ENCODE measurements around the gene TKFC. TPM values are rescaled to one million over a fixed set of nuclear protein-coding genes. Genes with fewer than 3 reads are reported as not detected.
"Not testable (repeated sequence)": the region's sequence is repeated elsewhere in the genome, so short reads cannot be mapped to it uniquely, and the experiment has no call there.

Gene TKFC
- total RNA-seq, 1 donor from 2014 or later: 21.9 TPM

DNA sequence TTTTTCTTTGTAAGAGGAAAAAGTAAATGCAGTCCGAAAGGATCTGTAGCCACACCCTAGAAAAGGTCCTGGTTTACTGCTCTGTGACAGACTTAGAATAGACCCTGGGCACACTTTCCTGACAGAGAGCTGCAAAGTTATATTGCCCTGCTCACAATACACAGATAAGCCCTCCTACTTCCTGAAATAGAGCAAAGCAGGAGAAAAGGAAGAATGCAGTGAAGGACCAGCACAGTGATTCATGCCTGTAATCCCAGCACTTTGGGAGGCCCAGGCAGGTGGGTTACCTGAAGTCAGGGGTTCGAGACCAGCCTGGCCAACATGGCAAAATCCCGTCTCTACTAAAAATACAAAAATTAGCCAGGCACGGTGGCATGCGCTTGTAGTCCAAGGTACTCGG, 26.5 kb downstream of the TKFC start:
- intact Hi-C loops (cut with DNase I): no loop called here
- no peak for DNase-seq (ENCODE audit: low spot score)

GRCh38 chr11:61361237-61361740, 28.3 kb downstream of the TKFC start:
- no peak for DNase-seq (ENCODE audit: low spot score)
- intact Hi-C loops (cut with DNase I): no loop called here

DNA sequence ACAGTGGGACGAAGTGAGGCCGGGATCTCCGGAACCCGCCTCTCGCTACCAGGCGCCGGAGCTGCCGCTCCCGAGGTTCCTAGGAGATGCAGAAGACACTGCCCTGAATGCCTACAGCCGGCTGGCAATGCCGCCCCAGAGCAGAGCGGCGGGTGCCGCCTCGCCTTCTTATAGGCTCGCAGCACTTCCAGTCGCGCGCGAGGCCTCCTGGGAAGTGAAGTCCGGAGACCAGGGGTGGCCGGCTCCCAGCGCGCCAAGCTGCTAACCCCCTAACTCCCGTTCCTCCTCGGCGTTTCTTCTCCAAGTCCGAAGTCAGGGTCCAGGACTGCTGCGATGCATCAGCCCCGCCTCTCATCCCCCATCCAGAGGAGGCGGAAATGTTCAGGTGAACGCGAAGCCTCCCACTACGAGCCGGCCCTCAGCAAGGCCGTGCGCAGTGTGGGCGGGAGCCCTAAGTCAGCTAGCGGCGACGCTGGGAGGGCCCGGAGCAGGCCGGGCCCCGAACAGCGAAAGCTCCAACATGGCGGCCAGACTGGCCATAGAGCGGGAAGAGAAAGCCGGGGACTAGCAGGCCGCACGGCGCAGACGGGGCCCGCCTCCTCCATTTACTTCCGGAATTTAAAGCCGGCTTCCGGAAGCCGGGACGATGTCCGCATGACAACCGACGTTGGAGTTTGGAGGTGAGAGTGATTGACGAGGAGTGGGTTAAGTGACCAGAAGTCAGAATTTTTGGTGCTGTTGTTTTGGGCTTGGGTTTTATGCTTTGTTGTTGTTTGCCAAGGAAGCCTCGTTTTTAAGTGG, 28.9 kb downstream of the TKFC start, which contains the start of the genes CYB561A3 and TMEM138:
CYB561A3 (minus strand) TSS at position 142 of the 801 bp plus-strand sequence. CDS start 5,169 bp downstream, outside the sequence.
TMEM138 (plus strand) TSS at position 634 of the 801 bp plus-strand sequence. CDS start 2,017 bp downstream, outside the sequence.
- peak; percentile 96 for DNase-seq (ENCODE audit: low spot score)
- intact Hi-C loops (cut with DNase I): loop anchor here (1.0 kb wide), 1 partner anchor 29 kb away; the partner anchor contains the start of genes DDB1 and TKFC

DNA sequence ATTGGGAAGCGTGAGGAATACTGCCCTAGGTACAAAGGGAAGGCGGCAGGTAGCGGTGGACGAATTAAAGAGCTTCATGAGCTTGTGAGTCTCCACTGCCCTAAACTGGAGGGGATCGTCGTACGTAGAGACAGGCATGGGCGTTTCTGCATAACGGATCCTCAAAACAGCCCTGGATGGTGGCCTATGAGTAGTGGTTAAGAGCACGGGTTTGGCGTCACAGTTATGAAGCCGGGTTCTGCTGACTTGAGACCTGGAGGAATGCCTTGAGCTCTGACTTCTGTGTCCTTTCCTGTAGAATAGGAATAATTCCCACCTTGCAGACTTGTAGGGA, 29.5 kb downstream of the TKFC start:
- intact Hi-C loops (cut with DNase I): loop anchor here (1.0 kb wide), 1 partner anchor 29 kb away; the partner anchor contains the start of genes DDB1 and TKFC
- no peak for DNase-seq (ENCODE audit: low spot score)

- intact Hi-C loops (cut with DNase I): no loop called here
- DNase-seq (ENCODE audit: low spot score): no peak
Observed at GRCh38 chr11:61364012-61364675, 31.1 kb downstream of the TKFC start.

DNA sequence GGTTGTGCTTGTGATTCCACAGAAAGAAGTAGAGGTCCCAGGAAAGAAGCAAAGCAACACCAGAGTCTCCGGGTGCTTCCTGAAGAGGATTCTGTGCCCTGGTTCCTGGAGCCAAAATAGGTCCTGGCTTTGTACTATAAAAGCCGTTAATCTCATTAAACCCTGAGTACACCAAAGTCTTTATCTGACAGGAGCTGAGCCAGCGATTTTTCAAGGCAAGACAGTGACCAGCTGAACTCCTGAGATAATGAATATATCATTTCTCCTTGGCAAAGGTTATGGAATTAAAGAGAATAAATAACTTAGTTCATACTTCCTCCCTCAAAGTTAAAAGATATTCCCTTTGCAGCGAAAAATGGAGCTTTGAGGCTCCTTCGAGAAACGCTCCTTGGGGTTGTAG, 34.4 kb downstream of the TKFC start:
- intact Hi-C loops (cut with DNase I): no loop called here
- DNase-seq (ENCODE audit: low spot score): no peak

GRCh38 chr11:61368646-61369045, 35.6 kb downstream of the TKFC start:
- no peak for DNase-seq (ENCODE audit: low spot score)
- intact Hi-C loops (cut with DNase I): no loop called here

GRCh38 chr11:61369372-61370348, 36.6 kb downstream of the TKFC start:
- intact Hi-C loops (cut with DNase I): no loop called here
- no peak for DNase-seq (ENCODE audit: low spot score)

GRCh38 chr11:61370349-61371005, 37.4 kb downstream of the TKFC start:
- intact Hi-C loops (cut with DNase I): no loop called here
- no peak for DNase-seq (ENCODE audit: low spot score)

GRCh38 chr11:61372659-61373420, 39.8 kb downstream of the TKFC start:
- intact Hi-C loops (cut with DNase I): no loop called here
- DNase-seq (ENCODE audit: low spot score): no peak

- intact Hi-C loops (cut with DNase I): no loop called here
Observed at GRCh38 chr11:61375761-61376108, 42.7 kb downstream of the TKFC start.

GRCh38 chr11:61377461-61378160, 44.6 kb downstream of the TKFC start:
- no peak for DNase-seq (ENCODE audit: low spot score)
- intact Hi-C loops (cut with DNase I): no loop called here

More at GRCh38 chr11:61375761-61376108, 42.7 kb downstream of the TKFC start:
- no peak for DNase-seq (ENCODE audit: low spot score)

DNA sequence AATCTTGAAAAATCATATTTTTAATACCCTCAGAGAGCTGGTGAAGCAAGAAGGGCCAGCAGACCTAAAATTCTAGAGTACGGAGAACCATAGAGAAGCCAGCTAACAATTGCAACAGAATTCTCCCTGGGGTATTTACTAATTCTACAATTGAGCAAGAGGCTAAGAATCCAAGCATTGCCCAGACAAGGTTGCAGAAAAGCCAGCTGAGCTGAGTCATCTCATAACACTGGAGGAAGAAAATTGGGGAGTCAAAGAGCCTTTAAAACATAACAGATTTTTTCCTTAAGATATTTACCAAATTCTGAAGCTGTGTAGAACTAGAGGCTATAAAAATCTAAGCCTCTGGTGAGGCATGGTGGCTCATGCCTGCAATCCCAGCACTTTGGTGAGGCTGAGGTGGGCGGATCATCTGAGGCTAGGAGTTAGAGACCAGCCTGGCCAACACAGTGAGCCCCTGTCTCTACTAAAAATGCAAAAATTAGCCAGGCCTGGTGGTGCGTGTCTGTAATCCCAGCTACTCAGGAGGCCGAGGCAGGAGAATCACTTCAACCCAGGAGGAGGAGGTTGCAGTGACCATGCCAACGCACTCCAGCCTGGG, 45.8 kb downstream of the TKFC start:
- intact Hi-C loops (cut with DNase I): no loop called here
- DNase-seq (ENCODE audit: low spot score): no peak

- no peak for DNase-seq (ENCODE audit: low spot score)
- intact Hi-C loops (cut with DNase I): loop anchor here (10.0 kb wide), 1 partner anchor 126 kb away; no protein-coding TSS in a partner anchor
Observed at GRCh38 chr11:61380884-61381283, 47.9 kb downstream of the TKFC start.

DNA sequence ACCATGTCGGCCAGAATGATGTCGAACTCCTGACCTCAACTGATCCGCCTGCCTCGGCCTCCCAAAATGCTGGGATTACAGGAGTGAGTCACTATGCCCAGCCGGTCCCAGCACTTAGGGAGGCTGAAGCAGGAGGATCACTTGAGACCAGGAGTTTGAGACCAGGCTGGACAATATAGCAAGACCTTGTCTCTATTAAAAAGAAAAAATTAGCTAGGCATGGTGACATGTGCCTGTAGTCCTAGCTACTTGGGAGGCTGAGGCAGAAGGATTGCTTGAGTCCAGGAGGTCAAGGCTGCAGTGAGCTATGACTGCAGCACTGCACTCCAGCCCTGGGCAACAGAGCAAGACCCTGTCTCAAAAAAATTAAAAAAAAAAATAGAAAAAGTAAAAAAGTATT, 50.8 kb downstream of the TKFC start:
- DNase-seq (ENCODE audit: low spot score): not testable (repeated sequence)
- intact Hi-C loops (cut with DNase I): loop anchor here (10.0 kb wide), 1 partner anchor 129 kb away; no protein-coding TSS in a partner anchor

- intact Hi-C loops (cut with DNase I): loop anchor here (1.0 to 10.0 kb wide), 2 partner anchors 48 to 130 kb away; no protein-coding TSS in a partner anchor
Observed at GRCh38 chr11:61384271-61385242, 51.5 kb downstream of the TKFC start.

More at GRCh38 chr11:61384271-61385242, 51.5 kb downstream of the TKFC start:
- no peak for DNase-seq (ENCODE audit: low spot score)

Measured in cardiac septum (tissue), 1 donor.